ENCODE measurements around the gene CIAO1. TPM values are rescaled to one million over a fixed set of nuclear protein-coding genes. Genes with fewer than 3 reads are reported as not detected.

The CIAO1 gene
- total and polyA plus RNA-seq, 4 donors, result 43.0 to 80.4 (median 47.0) TPM

- WGBS, result 74% methylated on average over 3 of the region's 3 CpGs
- H3K9me3 ChIP-seq (ENCODE audit: control insufficient read depth in 4 of 4, low read length in 3 of 4), result no peaks in the 10 kb centered on the region
- H3K4me3 ChIP-seq (ENCODE audit: low read depth in 1 of 3, low read length in 3 of 3), result no peak overlapping the region
- DNase-seq (ENCODE audit: low spot score), result no peak
- H3K9ac ChIP-seq (ENCODE audit: low read depth in 1 of 2, low read length in 2 of 2), result no peak overlapping the region
- H3K36me3 ChIP-seq (ENCODE audit: control insufficient read depth in 4 of 4, insufficient read depth in 3 of 4, low read depth in 1 of 4, low read length in 3 of 4), result peaks cover 0 to 3% (median 0%) of the 10 kb centered on the region in 4 donors
- no peak overlapping the region for H3K27ac ChIP-seq (ENCODE audit: low read depth in 1 of 2, low read length in 2 of 2)
- TF ChIP-seq HNF4A (conservative IDR thresholded peaks at IDR 0.05) (no peak), MAX (IDR thresholded peaks at IDR 0.05) (no peak), YY1 (IDR thresholded peaks at IDR 0.05) (no peak), FOXA2 (IDR thresholded peaks at IDR 0.05) (no peak), JUND (IDR thresholded peaks at IDR 0.05) (no peak), RXRA (IDR thresholded peaks at IDR 0.05) (no peak), GABPA (IDR thresholded peaks at IDR 0.05 in 1 of 2, conservative IDR thresholded peaks at IDR 0.05 in 1 of 2) (no peak), ATF3 (IDR thresholded peaks at IDR 0.05) (no peak), TAF1 (conservative IDR thresholded peaks at IDR 0.05) (no peak), EGR1 (IDR thresholded peaks at IDR 0.05; ENCODE audit: low read depth in 2 of 2) (no peak), SP1 (IDR thresholded peaks at IDR 0.05) (no peak), RAD21 (IDR thresholded peaks at IDR 0.05) (no peak), CTCF (IDR thresholded peaks at IDR 0.05; ENCODE audit: low read depth, low read length, missing input control) (no peak), FOXA1 (IDR thresholded peaks at IDR 0.05) (no peak), REST (IDR thresholded peaks at IDR 0.05) (no peak), NR2F2 (IDR thresholded peaks at IDR 0.05) (no peak), HNF4G (IDR thresholded peaks at IDR 0.05) (no peak)
- no peaks in the 10 kb centered on the region for H3K27me3 ChIP-seq (ENCODE audit: control insufficient read depth in 4 of 4, insufficient read depth in 4 of 4, low read length in 3 of 4)
- H3K4me1 ChIP-seq (ENCODE audit: control insufficient read depth in 4 of 4, insufficient read depth in 4 of 4, low read length in 3 of 4), result peaks cover 0 to 1% (median 0%) of the 10 kb centered on the region in 4 donors
Observed at GRCh38 chr2:96225016-96225533, 41.0 kb upstream of the CIAO1 start.

GRCh38 chr2:96231316-96231715 is 34.7 kb upstream of the CIAO1 start:
- no peak for DNase-seq (ENCODE audit: low spot score)
- H3K27ac ChIP-seq (ENCODE audit: low read depth in 1 of 2, low read length in 2 of 2), result no peak overlapping the region
- 99% methylated on average over 4 of the region's 4 CpGs for WGBS
- H3K9me3 ChIP-seq (ENCODE audit: control insufficient read depth in 4 of 4, low read length in 3 of 4), result no peaks in the 10 kb centered on the region
- no peaks in the 10 kb centered on the region for H3K4me1 ChIP-seq (ENCODE audit: control insufficient read depth in 4 of 4, insufficient read depth in 4 of 4, low read length in 3 of 4)
- H3K27me3 ChIP-seq (ENCODE audit: control insufficient read depth in 4 of 4, insufficient read depth in 4 of 4, low read length in 3 of 4), result no peaks in the 10 kb centered on the region
- H3K36me3 ChIP-seq (ENCODE audit: control insufficient read depth in 4 of 4, insufficient read depth in 3 of 4, low read depth in 1 of 4, low read length in 3 of 4), result peaks cover 0 to 3% (median 0%) of the 10 kb centered on the region in 4 donors
- H3K4me3 ChIP-seq (ENCODE audit: low read depth in 1 of 3, low read length in 3 of 3), result no peak overlapping the region
- no peak overlapping the region for H3K9ac ChIP-seq (ENCODE audit: low read depth in 1 of 2, low read length in 2 of 2)
- TF ChIP-seq ZBTB33 (IDR thresholded peaks at IDR 0.05) (no peak), NR2F2 (IDR thresholded peaks at IDR 0.05) (no peak), RXRA (IDR thresholded peaks at IDR 0.05) (no peak), FOXA1 (IDR thresholded peaks at IDR 0.05) (no peak), HNF4G (IDR thresholded peaks at IDR 0.05) (no peak), MAX (IDR thresholded peaks at IDR 0.05) (no peak), ATF3 (IDR thresholded peaks at IDR 0.05) (no peak), REST (IDR thresholded peaks at IDR 0.05) (no peak), YY1 (IDR thresholded peaks at IDR 0.05) (no peak), SP1 (IDR thresholded peaks at IDR 0.05) (no peak)

Data from liver (tissue), 9 donors.